Measurements from ENCODE around the gene CRACR2B.

Gene CRACR2B

GRCh38 chr11:838441-839279, 10.9 kb downstream of the CRACR2B start:
- DNase-seq (ENCODE audit: low read depth in 3 of 3, low spot score in 1 of 3), result no peak

GRCh38 chr11:839280-839623, 11.5 kb downstream of the CRACR2B start:
- no peak for DNase-seq (ENCODE audit: low read depth in 3 of 3, low spot score in 1 of 3)

GRCh38 chr11:839875-840617, 12.3 kb downstream of the CRACR2B start:
- DNase-seq (ENCODE audit: low read depth in 3 of 3, low spot score in 1 of 3), result no peak

- DNase-seq (ENCODE audit: low read depth in 3 of 3, low spot score in 1 of 3), result no peak
Observed at GRCh38 chr11:841981-842369, 14.3 kb downstream of the CRACR2B start.

GRCh38 chr11:842370-843002, 14.8 kb downstream of the CRACR2B start, which contains the start of the genes POLR2L and TSPAN4:
TSS of gene POLR2L (minus strand) at chr11:842529. CDS start at chr11:842508, 21 bp downstream.
TSS of gene TSPAN4 (plus strand) at chr11:842852. CDS start at chr11:850305, 7,453 bp downstream.
- peak; percentile 65 to 88 (median 73) for DNase-seq (ENCODE audit: low read depth in 3 of 3, low spot score in 1 of 3)

GRCh38 chr11:843086-843734, 15.5 kb downstream of the CRACR2B start:
- no peak for DNase-seq (ENCODE audit: low read depth in 3 of 3, low spot score in 1 of 3)

GRCh38 chr11:843818-844692, 16.3 kb downstream of the CRACR2B start:
- DNase-seq (ENCODE audit: low read depth in 3 of 3, low spot score in 1 of 3), result no peak

- no peak for DNase-seq (ENCODE audit: low read depth in 3 of 3, low spot score in 1 of 3)
Observed at GRCh38 chr11:844693-845644, 17.2 kb downstream of the CRACR2B start.

GRCh38 chr11:845872-846495, 18.3 kb downstream of the CRACR2B start:
- no peak for DNase-seq (ENCODE audit: low read depth in 3 of 3, low spot score in 1 of 3)

- no peak for DNase-seq (ENCODE audit: low read depth in 3 of 3, low spot score in 1 of 3)
Observed at GRCh38 chr11:846496-847098, 18.9 kb downstream of the CRACR2B start.

GRCh38 chr11:847876-848275, 20.2 kb downstream of the CRACR2B start:
- DNase-seq (ENCODE audit: low read depth in 3 of 3, low spot score in 1 of 3), result no peak

- DNase-seq (ENCODE audit: low read depth in 3 of 3, low spot score in 1 of 3), result peak; percentile 12 to 60 (median 37)
Observed at GRCh38 chr11:848380-848931, 20.7 kb downstream of the CRACR2B start.

GRCh38 chr11:849104-849824, 21.5 kb downstream of the CRACR2B start:
- no peak for DNase-seq (ENCODE audit: low read depth in 3 of 3, low spot score in 1 of 3)

- DNase-seq (ENCODE audit: low read depth in 3 of 3, low spot score in 1 of 3), result no peak
Observed at GRCh38 chr11:849951-850774, 22.4 kb downstream of the CRACR2B start.

- no peak for DNase-seq (ENCODE audit: low read depth in 3 of 3, low spot score in 1 of 3)
Observed at GRCh38 chr11:850775-851763, 23.4 kb downstream of the CRACR2B start.
